ENCODE measurements around the gene MKNK1. TPM values are rescaled to one million over a fixed set of nuclear protein-coding genes. Genes with fewer than 3 reads are reported as not detected.

Gene MKNK1
- polyA plus RNA-seq, 1 of the 3 experiments (the other 2 are of a cell fraction), result 28.2 TPM

DNA sequence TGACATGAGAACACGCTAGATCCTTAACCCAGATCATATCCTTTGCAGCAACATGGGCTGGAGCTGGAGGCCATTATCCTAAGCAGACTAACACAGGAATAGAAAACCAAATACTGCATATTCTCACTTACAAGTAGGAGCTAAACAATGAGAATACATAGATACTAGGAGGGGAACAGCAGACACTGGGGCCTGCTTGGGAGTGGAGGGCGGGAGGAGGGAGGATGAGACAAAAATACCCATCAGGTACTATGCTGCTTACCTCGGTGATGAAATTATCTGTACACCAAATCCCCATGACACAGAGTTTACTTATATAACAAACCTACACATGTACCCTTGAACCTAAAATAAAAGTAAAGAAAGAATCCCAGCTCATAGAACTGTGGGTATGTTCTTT lies 13.8 kb upstream of the MKNK1 start:
- DNase-seq, result no peak
- H3K27ac ChIP-seq (ENCODE audit: low read depth in 2 of 2, low read length in 1 of 2), result no peak overlapping the region
- H3K9me3 ChIP-seq, result no peaks in the 10 kb centered on the region
- 100% methylated on average over 3 of the region's 3 CpGs for WGBS (ENCODE audit: low lambda C conversion rate)
- H3K79me2 ChIP-seq (ENCODE audit: insufficient read depth), result no peaks in the 10 kb centered on the region; the same call in 1 of the 2 replicates
- no peak overlapping the region for H3K9ac ChIP-seq
- TF ChIP-seq GABPA (IDR thresholded peaks at IDR 0.05; ENCODE audit: low read depth), result no peak
- no peak for TF ChIP-seq FOXM1 (IDR thresholded peaks at IDR 0.05; ENCODE audit: low read depth)
- no peak for TF ChIP-seq RFX5 (IDR thresholded peaks at IDR 0.05; ENCODE audit: low read length)
- TF ChIP-seq CHD2 (IDR thresholded peaks at IDR 0.05; ENCODE audit: low read length, partially characterized antibody), result no peak
- TF ChIP-seq, protein P1, sequence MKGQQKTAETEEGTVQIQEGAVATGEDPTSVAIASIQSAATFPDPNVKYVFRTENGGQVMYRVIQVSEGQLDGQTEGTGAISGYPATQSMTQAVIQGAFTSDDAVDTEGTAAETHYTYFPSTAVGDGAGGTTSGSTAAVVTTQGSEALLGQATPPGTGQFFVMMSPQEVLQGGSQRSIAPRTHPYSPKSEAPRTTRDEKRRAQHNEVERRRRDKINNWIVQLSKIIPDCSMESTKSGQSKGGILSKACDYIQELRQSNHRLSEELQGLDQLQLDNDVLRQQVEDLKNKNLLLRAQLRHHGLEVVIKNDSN (IDR thresholded peaks at IDR 0.05; ENCODE audit: borderline replicate concordance, low read depth), result no peak
- TF ChIP-seq, protein P2, sequence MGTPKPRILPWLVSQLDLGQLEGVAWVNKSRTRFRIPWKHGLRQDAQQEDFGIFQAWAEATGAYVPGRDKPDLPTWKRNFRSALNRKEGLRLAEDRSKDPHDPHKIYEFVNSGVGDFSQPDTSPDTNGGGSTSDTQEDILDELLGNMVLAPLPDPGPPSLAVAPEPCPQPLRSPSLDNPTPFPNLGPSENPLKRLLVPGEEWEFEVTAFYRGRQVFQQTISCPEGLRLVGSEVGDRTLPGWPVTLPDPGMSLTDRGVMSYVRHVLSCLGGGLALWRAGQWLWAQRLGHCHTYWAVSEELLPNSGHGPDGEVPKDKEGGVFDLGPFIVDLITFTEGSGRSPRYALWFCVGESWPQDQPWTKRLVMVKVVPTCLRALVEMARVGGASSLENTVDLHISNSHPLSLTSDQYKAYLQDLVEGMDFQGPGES (IDR thresholded peaks at IDR 0.05; ENCODE audit: low read depth, low read length), result no peak
- no peak for TF ChIP-seq FOSL2 (IDR thresholded peaks at IDR 0.05; ENCODE audit: borderline replicate concordance, low read depth)
- TF ChIP-seq TEAD4 (IDR thresholded peaks at IDR 0.05; ENCODE audit: borderline replicate concordance, insufficient read depth), result no peak
- TF ChIP-seq RXRA (IDR thresholded peaks at IDR 0.05; ENCODE audit: borderline replicate concordance, low read depth), result no peak
- TF ChIP-seq EP300 (IDR thresholded peaks at IDR 0.05; ENCODE audit: borderline replicate concordance in 1 of 2, low read depth in 1 of 2, low read length in 1 of 2), result no peak
- no peak for TF ChIP-seq RAD21 (IDR thresholded peaks at IDR 0.05; ENCODE audit: low read length)
- no peak for TF ChIP-seq POLR2AphosphoS5 (IDR thresholded peaks at IDR 0.05; ENCODE audit: low read depth, low read length)
- TF ChIP-seq, protein P3, sequence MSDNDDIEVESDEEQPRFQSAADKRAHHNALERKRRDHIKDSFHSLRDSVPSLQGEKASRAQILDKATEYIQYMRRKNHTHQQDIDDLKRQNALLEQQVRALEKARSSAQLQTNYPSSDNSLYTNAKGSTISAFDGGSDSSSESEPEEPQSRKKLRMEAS (IDR thresholded peaks at IDR 0.05; ENCODE audit: low read depth), result no peak
- TF ChIP-seq JUND (IDR thresholded peaks at IDR 0.05), result no peak
- TF ChIP-seq EZH2phosphoT487 (IDR thresholded peaks at IDR 0.05; ENCODE audit: borderline replicate concordance, low read depth), result no peak
- no peak for TF ChIP-seq TCF12 (IDR thresholded peaks at IDR 0.05)
- no peak for TF ChIP-seq MXI1 (IDR thresholded peaks at IDR 0.05; ENCODE audit: low read depth, low read length)
- TF ChIP-seq, protein P4, sequence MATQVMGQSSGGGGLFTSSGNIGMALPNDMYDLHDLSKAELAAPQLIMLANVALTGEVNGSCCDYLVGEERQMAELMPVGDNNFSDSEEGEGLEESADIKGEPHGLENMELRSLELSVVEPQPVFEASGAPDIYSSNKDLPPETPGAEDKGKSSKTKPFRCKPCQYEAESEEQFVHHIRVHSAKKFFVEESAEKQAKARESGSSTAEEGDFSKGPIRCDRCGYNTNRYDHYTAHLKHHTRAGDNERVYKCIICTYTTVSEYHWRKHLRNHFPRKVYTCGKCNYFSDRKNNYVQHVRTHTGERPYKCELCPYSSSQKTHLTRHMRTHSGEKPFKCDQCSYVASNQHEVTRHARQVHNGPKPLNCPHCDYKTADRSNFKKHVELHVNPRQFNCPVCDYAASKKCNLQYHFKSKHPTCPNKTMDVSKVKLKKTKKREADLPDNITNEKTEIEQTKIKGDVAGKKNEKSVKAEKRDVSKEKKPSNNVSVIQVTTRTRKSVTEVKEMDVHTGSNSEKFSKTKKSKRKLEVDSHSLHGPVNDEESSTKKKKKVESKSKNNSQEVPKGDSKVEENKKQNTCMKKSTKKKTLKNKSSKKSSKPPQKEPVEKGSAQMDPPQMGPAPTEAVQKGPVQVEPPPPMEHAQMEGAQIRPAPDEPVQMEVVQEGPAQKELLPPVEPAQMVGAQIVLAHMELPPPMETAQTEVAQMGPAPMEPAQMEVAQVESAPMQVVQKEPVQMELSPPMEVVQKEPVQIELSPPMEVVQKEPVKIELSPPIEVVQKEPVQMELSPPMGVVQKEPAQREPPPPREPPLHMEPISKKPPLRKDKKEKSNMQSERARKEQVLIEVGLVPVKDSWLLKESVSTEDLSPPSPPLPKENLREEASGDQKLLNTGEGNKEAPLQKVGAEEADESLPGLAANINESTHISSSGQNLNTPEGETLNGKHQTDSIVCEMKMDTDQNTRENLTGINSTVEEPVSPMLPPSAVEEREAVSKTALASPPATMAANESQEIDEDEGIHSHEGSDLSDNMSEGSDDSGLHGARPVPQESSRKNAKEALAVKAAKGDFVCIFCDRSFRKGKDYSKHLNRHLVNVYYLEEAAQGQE (IDR thresholded peaks at IDR 0.05; ENCODE audit: low read depth, low read length), result no peak
- peak overlapping the region; percentile 99; the same call in 1 of the 2 replicates for H3K4me2 ChIP-seq
- ChIA-PET POLR2A (interaction anchor here (2.2 kb wide), 1 partner anchor 14 kb away, joined by 9 read pairs; the partner anchor contains the start of gene MKNK1), CTCF (interaction anchor here (1.0 to 4.9 kb wide), 4 partner anchors 14 to 57 kb away, joined by 4 to 36 read pairs (median 4); partner anchors contain the start of gene MKNK1)
- H3K4me3 ChIP-seq (ENCODE audit: low read depth in 2 of 2, low read length in 1 of 2), result no peak overlapping the region
- no peaks in the 10 kb centered on the region for H3K9me2 ChIP-seq
- H4K20me1 ChIP-seq (ENCODE audit: insufficient read depth), result no peaks in the 10 kb centered on the region
- H3F3A ChIP-seq (replicated peaks; ENCODE audit: insufficient read depth), result peaks cover 3% of the 10 kb centered on the region
- peaks cover 0 to 19% of the 10 kb centered on the region in 2 experiments; a peak in 1 of 4 replicates for H3K4me1 ChIP-seq (ENCODE audit: control insufficient read depth in 1 of 2, insufficient read depth in 2 of 2, low read depth in 1 of 2, low read length in 1 of 2)
- H2AFZ ChIP-seq (ENCODE audit: low read depth), result no peak overlapping the region
- no peaks in the 10 kb centered on the region for H3K36me3 ChIP-seq (replicated peaks in 1 of 2; ENCODE audit: control insufficient read depth in 1 of 2, insufficient read depth in 2 of 2, low read length in 1 of 2)
- no peaks in the 10 kb centered on the region for H3K27me3 ChIP-seq (ENCODE audit: insufficient read depth)

Measured in SK-N-SH (cell line).